ENCODE results near the gene ARID3A. TPM values are rescaled to one million over a fixed set of nuclear protein-coding genes. Genes with fewer than 3 reads are reported as not detected.

Gene ARID3A
- total and polyA plus RNA-seq, 2 of the 4 experiments (the other 2 are of a cell fraction), result 16.0 to 23.1 TPM

DNA sequence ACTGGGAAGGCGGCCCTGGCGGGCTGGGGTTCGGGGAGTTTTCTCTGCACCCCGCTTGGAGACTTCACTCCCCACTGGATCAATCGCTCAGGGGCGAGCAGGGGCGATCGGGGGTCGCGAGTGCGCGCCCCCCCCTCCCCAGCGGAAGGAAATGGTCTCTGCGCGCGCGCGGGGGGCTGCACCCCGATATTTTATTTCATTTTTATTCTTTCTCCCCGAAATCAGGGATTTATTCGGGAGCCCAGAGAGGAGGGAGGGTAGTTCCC, 421 bp downstream of the ARID3A start:
- Histone ChIP-seq H4K20me1 (ENCODE audit: insufficient read depth, low read length) (peaks cover 10% of the 10 kb centered on the region), H2AK5ac (ENCODE audit: low read depth, low read length) (peak overlapping the region; percentile 59; the same call in 1 of the 2 replicates), H3K36me3 (ENCODE audit: control insufficient read depth, insufficient read depth, low read length) (peaks cover 21% of the 10 kb centered on the region), H3K9me3 (ENCODE audit: control insufficient read depth, insufficient read depth, low read length) (no peaks in the 10 kb centered on the region), H4K5ac (ENCODE audit: low read depth, low read length) (peak overlapping the region; percentile 25; the same call in 1 of the 2 replicates), H3K27me3 (ENCODE audit: control insufficient read depth, insufficient read depth, low read length) (no peaks in the 10 kb centered on the region), H3K4ac (ENCODE audit: low read depth, low read length) (peak overlapping the region; percentile 76), H4K8ac (ENCODE audit: low read depth in 2 of 2, low read length in 2 of 2) (peak overlapping the region in 1 of 2 experiments; percentile 60; a peak in 1 of 4 replicates), H3K23ac (ENCODE audit: low read depth, low read length) (peak overlapping the region; percentile 80; the same call in 1 of the 2 replicates), H2BK20ac (ENCODE audit: low read depth, low read length) (no peak overlapping the region), H3K18ac (ENCODE audit: low read depth, low read length) (peak overlapping the region; percentile 85; the same call in 1 of the 2 replicates), H3K4me1 (ENCODE audit: control insufficient read depth, insufficient read depth, low read length) (peaks cover 5% of the 10 kb centered on the region), H2BK120ac (ENCODE audit: low read depth, low read length) (peak overlapping the region; percentile 46; the same call in 1 of the 2 replicates), H2BK15ac (ENCODE audit: low read depth, low read length) (no peak overlapping the region), H3K27ac (ENCODE audit: insufficient read depth, low read length) (peak overlapping the region; percentile 97), H3K14ac (replicated peaks; ENCODE audit: low read depth, low read length) (peak overlapping the region; percentile 63), H3K56ac (ENCODE audit: extremely low read depth, insufficient read depth, low read length) (peak overlapping the region; percentile 67), H3K79me1 (ENCODE audit: low read depth in 1 of 2, low read length in 2 of 2) (peaks cover 0 to 37% of the 10 kb centered on the region in 2 experiments; a peak in 1 of 4 replicates), H3K9me1 (ENCODE audit: insufficient read depth, low read length) (no peaks in the 10 kb centered on the region), H3K4me3 (ENCODE audit: insufficient read depth, low read depth, low read length) (peak overlapping the region; percentile 96), H3K9ac (ENCODE audit: low read depth, low read length) (peak overlapping the region; percentile 98), H2AK9ac (replicated peaks; ENCODE audit: low read depth, low read length, poor library complexity) (peak overlapping the region; percentile 99), H2BK5ac (ENCODE audit: low read depth, low read length, poor library complexity, severe bottlenecking) (peak overlapping the region; percentile 87), H4K91ac (ENCODE audit: insufficient read depth, low read depth, low read length) (peak overlapping the region; percentile 55), H3K4me2 (ENCODE audit: low read depth, low read length) (peak overlapping the region; percentile 31; the same call in 1 of the 2 replicates), H2AFZ (replicated peaks; ENCODE audit: low read length, poor library complexity) (peak overlapping the region; percentile 95)
- BruUV-seq (replicated peaks), result no TSS peak
- POLR2A ChIA-PET (ENCODE audit: unreplicated experiment), result no interaction called here
- CTCF ChIA-PET, result no interaction called here
- no peak for TF ChIP-seq MAFK (IDR thresholded peaks at IDR 0.05; ENCODE audit: low read depth, low read length)
- TF ChIP-seq RCOR1 (IDR thresholded peaks at IDR 0.05; ENCODE audit: insufficient replicate concordance, low read length), result no peak
- no peak for TF ChIP-seq RFX5 (IDR thresholded peaks at IDR 0.05; ENCODE audit: low read depth, low read length)
- TF ChIP-seq FOS (IDR thresholded peaks at IDR 0.05; ENCODE audit: low read depth, low read length), result no peak
- TF ChIP-seq CHD1 (IDR thresholded peaks at IDR 0.05; ENCODE audit: low read depth, low read length), result no peak
- TF ChIP-seq POLR2A (IDR thresholded peaks at IDR 0.05; ENCODE audit: low read depth, low read length), result no peak
- TF ChIP-seq NFE2L2 (IDR thresholded peaks at IDR 0.05; ENCODE audit: low read depth, low read length), result no peak
- TF ChIP-seq CEBPB (IDR thresholded peaks at IDR 0.05; ENCODE audit: low read depth, low read length), result no peak
- no peak for TF ChIP-seq RAD21 (IDR thresholded peaks at IDR 0.05; ENCODE audit: low read length)
- TF ChIP-seq, protein P1, sequence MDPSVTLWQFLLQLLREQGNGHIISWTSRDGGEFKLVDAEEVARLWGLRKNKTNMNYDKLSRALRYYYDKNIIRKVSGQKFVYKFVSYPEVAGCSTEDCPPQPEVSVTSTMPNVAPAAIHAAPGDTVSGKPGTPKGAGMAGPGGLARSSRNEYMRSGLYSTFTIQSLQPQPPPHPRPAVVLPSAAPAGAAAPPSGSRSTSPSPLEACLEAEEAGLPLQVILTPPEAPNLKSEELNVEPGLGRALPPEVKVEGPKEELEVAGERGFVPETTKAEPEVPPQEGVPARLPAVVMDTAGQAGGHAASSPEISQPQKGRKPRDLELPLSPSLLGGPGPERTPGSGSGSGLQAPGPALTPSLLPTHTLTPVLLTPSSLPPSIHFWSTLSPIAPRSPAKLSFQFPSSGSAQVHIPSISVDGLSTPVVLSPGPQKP (IDR thresholded peaks at IDR 0.05; ENCODE audit: borderline replicate concordance, low read depth, low read length), result no peak
- TF ChIP-seq, protein P2, sequence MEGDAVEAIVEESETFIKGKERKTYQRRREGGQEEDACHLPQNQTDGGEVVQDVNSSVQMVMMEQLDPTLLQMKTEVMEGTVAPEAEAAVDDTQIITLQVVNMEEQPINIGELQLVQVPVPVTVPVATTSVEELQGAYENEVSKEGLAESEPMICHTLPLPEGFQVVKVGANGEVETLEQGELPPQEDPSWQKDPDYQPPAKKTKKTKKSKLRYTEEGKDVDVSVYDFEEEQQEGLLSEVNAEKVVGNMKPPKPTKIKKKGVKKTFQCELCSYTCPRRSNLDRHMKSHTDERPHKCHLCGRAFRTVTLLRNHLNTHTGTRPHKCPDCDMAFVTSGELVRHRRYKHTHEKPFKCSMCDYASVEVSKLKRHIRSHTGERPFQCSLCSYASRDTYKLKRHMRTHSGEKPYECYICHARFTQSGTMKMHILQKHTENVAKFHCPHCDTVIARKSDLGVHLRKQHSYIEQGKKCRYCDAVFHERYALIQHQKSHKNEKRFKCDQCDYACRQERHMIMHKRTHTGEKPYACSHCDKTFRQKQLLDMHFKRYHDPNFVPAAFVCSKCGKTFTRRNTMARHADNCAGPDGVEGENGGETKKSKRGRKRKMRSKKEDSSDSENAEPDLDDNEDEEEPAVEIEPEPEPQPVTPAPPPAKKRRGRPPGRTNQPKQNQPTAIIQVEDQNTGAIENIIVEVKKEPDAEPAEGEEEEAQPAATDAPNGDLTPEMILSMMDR (conservative IDR thresholded peaks at IDR 0.05; ENCODE audit: low read depth, low read length), result no peak
- no peak for TF ChIP-seq SMC3 (IDR thresholded peaks at IDR 0.05; ENCODE audit: low read depth, low read length)
- no peak for TF ChIP-seq MXI1 (IDR thresholded peaks at IDR 0.05; ENCODE audit: borderline replicate concordance, low read depth, low read length)
- TF ChIP-seq, protein P3, sequence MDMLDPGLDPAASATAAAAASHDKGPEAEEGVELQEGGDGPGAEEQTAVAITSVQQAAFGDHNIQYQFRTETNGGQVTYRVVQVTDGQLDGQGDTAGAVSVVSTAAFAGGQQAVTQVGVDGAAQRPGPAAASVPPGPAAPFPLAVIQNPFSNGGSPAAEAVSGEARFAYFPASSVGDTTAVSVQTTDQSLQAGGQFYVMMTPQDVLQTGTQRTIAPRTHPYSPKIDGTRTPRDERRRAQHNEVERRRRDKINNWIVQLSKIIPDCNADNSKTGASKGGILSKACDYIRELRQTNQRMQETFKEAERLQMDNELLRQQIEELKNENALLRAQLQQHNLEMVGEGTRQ (IDR thresholded peaks at IDR 0.05; ENCODE audit: low read depth, low read length), result no peak
- no peak for TF ChIP-seq BHLHE40 (IDR thresholded peaks at IDR 0.05; ENCODE audit: low read depth, low read length)
- no peak for TF ChIP-seq MAZ (IDR thresholded peaks at IDR 0.05; ENCODE audit: borderline replicate concordance, low read depth, low read length)
- dilution Hi-C loops (cut with HindIII; ENCODE audit: low sequenced_read_pairs, unreplicated experiment) (no loop called here), in situ Hi-C loops (cut with MboI; ENCODE audit: low sequenced_read_pairs) (no loop called here), intact Hi-C loops (cut with micrococcal nuclease) (loop anchor here (1.0 to 2.0 kb wide), 2 partner anchors 56 to 315 kb away; partner anchors contain the start of gene ATP5F1D)
- WGBS, 2 experiments (ENCODE audit: extremely low coverage in 2 of 2, insufficient read length in 1 of 2), result no CpG with 5 or more reads among the region's 21 CpGs
- DNase-seq, result no peak
- ATAC-seq (ENCODE audit: low read depth), result no peak

Measured in IMR-90 (cell line).